NCI-H69 (cell line): ENCODE results near the gene COL6A3.
"Not testable (repeated sequence)": the region's sequence is repeated elsewhere in the genome, so short reads cannot be mapped to it uniquely, and the experiment has no call there.

Source experiments
- DNase-seq: peaks from one replicate; lab custom pipeline; 2025; lab: John Stamatoyannopoulos, UW

The COL6A3 gene

DNA sequence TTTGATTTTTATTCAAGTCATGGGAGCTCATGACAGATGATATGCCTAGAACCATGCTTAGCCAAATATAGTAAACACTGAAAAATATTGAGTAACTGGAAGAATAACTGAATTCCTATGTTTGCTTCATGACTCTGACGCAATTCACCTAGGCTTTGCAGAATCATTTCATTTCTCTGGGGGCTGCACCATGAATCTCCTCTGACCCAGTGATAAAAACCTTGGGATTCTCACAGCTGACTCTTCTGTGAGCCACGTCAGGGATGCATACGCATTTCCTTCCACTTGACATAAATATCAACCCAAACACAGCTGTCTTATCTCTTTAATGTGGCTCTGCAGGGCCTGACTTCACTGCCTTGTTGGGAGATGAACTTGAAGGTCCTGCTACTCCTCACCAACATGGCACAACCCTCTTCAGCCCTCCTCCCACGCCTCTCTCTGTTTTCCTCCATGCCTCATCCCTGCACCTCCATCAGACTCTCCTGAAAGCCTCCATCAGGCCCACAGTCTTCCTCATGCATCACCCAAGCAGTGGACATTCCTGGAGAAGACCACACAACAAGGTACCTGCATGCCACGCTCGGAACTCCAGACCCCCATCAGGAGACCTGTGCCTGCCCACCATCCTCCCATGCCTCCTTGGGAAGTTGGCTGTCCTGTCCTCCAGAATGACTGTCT is 29.8 kb downstream of the COL6A3 start:
- DNase-seq, result no peak

DNA sequence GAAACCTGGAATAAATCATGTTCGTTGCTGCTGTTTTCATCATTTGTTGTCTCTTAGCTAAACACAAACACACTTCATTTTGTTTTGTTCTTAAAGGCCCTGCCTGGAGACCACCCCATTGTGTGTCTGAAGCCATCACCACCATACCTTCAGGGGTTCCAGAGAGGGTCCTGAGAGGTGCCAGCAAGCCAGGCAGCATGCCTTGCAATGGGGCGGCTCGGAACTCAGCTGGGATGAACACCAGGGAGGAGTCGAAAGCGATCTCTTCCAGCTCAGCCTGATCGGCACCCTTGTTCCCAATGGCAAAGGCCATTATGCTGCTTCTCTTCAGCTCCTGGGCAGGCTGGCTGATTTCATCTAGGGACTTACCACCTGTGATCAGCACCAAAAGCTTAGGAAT is 33.2 kb downstream of the COL6A3 start:
- DNase-seq, result no peak

DNA sequence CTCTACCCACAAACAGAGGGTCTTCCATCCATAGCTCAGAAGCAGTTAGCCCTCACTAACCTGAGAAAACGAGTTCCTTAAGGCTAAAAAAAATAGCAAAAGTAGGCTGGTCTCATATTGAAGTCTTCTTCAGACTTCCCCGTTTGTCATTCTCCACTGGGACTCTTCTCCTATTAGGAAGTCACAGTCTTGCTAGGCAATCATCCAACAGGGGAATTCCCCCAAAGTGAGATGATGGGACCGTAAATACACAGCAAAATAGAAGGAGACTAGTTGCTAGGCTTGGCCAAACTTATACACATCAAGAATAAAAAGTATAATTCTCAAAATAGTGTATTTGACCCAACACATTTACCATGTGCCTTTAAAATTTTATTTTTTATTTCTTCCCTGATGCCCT is 34.3 kb downstream of the COL6A3 start:
- DNase-seq, result no peak

DNA sequence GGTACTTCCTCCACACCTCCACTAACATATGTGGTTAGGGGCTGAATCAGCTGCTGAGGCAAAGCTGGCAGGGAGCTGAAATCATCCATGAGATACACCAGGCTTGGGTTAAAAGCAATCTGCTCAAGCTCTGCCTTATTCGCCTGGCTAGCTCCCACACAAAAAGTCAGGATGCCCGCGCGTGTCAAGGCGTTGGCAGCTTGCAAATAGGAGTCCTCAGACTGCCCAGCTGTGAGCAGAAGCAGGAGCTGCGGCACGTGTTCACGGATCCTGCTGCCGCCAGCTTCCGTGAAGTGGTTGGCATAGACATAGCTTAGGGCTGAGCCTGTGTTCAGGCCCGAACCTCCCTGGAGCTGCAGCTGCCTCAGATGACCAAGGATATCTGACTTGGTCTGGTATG is 35.3 kb downstream of the COL6A3 start:
- peak; percentile 6 for DNase-seq

DNA sequence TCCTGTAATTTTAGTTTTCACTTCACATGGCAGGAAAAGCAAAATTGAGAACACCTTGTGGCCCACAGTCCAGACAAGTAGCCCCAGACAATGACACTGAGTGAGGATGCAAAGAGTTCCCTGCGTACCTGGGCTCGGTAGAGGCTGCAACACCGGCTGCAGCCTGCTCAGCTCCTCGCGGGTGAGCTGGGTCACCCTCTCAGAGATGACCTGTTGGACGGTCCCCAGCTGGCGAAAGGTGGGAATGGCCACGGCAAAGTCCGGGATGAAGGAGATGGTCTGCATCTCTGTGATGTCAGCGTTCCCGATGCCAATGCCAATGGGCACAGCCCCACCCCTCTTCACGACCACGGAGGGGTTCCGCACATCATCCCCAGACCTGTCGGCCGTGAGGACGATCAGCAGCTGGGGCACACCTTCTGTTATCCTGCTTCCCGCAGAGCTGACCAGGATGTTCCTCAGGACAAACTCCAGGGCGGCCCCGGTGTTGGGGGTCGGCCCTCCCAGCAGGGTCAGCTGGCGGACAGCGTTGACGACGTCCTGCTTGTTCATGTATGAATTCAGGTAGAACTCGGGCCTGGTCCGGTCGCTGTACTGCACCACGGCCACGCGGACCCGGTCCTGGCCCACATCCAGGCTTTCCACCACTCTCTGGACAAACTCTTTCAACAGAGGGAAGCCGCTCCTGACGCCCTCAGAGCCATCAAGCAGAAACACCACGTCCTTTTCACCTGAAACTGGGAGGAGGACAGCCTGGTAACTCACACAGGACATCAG is 39.5 kb downstream of the COL6A3 start:
- no peak for DNase-seq

DNA sequence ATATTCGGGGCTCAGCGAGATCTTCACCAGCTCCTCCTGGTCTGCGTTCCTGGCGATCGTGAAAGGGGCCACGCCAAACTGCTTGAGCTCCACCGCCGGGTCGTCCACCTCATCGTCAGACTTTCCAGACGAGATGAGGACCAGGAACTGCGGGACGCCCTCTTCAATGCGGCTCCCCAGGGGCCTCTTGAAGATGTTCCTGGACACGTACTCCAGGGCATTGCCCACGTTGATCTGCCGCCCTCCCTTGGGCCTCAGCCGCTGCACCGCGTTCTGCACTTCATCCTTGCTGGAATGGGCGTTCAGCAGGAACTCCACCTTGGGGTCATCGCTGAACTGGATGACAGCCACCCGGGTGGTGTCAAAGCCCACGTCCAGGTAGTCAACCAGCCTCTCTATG is 42.1 kb downstream of the COL6A3 start:
- DNase-seq, result no peak

DNA sequence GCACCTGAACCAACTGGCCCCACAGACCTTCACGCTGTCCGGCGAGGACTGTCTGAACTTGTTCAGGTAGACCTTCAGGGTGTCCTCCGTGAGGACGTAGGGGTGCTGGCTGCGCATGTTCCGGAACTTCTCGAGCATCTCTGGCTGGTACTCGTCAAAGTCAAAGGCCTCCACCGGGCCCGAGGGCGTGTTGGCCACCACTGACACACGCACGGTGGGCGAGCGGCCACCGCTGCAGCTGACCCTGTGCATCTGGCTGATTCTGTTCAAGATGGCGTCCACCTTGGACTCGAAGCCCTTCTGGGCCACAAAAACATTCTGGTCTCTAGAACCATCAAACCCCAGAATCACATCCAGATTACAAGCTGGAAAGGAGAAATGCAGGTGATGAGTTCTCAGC is 48.3 kb downstream of the COL6A3 start:
- no peak for DNase-seq

DNA sequence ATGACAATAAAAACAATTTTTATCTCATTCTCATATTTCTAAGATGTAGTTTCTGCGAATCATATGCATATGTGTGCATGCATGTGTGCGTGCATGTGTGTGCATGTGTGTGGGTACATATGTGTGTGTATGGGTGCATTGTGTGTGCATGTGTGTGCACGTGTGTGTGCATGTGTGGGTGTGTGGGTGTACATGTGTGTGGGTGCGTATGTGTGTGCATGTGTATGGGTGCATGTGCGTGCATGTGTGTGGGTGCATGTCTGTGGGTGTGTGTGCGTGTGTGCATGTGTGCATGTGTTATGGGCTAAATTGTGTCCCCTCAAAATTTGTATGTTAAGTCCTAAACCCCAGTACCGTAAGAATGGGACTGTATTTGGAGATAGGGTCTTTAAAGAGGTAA is 49.3 kb downstream of the COL6A3 start:
- DNase-seq, result no peak

DNA sequence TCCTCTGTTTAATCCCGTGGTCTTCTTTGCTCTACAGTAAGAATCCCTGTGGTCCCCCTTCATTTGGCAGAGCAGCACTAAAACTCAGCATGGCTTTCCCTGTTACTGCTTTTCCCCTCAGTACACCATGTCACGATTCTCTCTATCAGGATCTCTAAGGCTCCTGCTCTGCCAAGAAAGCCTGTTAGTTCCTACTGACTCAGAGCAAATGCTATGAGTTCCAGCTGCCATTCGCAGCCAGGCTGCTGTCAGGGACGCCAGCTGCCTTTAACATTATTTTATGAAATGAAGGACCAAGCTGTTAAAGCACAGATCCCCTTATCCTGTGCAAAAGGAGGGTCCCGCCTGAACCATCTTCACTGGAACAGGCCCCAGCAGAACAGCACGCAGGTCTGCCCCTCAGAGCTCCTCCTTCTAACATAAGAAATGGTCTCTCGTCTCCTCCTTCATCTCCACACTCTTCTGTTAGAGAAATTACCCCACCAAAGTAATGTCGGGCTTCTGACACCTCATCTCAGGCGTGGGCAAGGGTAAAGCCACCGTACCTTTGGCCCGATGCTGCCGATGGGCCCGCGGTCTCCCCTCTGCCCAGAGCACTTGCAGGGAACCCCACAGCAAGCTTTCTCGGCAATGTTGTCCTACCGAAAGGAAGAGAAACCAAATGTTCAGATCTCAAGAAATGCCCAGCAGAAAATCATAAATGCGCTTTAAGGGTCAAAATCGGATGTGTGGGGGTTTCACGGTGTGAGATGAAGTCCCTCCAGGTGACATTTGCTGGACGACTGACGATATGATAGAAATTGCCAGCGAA is 52.6 kb downstream of the COL6A3 start:
- no peak for DNase-seq

DNA sequence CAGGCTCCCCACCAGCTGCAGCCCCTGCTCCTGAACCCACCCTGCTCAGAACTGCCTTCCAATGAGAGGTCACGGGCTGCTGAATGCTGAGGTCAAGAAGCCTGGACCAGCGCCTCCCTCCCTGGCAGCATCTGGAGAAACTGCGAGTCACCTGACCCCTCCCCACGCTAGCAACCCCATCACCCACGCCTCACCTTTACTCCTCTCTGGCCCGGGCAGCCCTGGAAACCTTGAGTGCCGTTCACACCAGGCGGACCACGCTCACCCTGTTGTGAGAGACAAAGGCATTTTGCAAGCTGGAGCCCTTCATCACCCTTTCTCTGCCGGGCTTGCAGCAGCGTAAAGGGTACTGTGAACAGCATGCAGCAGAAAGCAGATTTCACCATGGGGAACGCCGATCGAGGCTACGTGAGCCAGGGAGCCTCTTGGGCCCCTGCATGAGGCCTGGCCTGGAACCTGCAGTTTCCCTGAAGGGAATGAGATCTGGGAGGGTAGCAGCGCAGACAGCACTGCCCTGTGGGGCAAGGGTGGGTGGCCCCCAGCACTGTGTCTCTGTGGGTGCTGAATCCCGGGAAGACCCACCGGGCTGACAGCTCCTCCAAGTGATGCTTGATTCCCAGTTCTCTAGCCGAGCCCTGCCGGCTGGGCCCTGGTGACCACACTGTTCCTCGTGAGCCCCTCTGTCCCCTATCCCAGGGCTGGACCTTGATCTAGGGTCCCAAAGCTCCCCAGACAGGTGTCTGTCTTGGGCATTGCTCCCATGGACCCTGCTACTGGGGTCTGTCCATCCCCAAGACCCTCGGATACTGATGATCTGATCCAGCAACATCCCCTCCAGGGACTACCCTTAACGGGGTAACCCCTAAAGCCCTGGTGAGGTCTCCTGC is 53.8 kb downstream of the COL6A3 start:
- DNase-seq, result no peak

DNA sequence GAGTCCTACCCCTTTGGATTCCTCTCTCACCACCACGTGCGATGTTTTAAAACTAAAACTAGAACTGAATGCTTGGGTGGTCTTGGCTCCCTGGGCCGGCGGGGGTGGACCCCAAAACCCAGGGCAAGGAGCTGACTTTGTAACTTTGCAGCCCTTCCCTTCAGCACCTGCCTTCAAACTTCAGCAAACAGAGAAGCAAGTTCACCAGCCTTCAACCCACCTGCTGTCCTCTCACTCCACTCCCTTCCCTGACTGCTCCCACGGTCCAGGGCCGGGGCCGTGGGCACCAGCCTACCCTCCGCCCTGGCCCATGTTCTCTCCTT is 54.5 kb downstream of the COL6A3 start:
- no peak for DNase-seq

DNA sequence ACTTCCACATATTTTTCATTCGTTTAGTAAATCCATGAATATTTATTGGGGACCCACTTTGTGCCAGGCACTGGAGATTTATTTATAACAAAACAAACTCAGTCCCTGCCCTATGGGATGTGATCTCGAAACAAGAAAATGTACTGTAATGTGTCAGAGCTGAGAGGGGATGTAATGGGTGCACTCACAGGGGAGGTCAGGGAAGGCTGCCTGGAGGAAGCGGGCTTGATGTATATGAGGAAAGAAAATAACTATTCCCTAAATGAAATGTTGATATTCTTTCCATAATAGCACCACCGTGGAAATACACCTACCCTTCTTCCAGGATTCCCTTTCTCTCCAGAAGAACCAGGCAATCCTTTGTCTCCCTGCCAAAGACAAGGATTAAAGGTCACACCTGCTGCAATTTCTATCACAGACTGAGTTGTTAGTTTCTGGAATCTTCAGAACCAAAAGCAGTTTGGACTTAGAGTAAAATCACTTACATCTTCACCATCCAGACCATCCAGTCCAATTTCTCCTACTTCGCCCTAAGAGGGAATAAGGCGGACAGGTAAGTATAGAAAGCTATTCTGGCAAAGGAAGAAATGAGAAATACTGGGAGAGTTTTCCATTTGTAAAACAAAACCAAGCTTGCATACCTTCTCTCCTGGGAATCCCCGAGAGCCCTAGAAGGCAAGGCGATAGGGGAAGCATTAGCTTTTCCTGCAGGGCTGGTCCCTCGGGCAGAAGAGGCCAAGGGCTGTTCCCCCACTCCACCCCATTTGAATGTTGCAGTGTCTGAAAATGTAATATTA is 55.0 kb downstream of the COL6A3 start:
- no peak for DNase-seq

DNA sequence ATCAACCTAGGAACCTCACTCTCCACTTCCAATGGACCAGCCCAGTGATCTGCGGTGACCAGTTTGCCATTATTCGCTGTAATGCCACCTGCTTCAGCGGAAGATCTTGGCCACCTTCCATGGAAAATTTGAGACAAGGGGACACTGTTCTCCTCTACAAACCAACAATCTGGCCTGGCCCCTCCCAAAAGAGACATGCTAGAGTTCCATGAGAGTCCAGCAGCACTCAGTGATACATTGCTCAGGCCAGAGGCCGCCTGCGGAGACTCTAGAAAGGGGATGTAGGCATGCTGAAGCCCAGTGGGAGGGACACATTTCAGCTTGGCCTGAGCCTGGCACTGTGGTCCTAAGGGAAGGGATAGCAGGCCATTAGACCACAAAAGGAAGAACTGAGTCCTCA is 58.3 kb downstream of the COL6A3 start:
- no peak for DNase-seq

DNA sequence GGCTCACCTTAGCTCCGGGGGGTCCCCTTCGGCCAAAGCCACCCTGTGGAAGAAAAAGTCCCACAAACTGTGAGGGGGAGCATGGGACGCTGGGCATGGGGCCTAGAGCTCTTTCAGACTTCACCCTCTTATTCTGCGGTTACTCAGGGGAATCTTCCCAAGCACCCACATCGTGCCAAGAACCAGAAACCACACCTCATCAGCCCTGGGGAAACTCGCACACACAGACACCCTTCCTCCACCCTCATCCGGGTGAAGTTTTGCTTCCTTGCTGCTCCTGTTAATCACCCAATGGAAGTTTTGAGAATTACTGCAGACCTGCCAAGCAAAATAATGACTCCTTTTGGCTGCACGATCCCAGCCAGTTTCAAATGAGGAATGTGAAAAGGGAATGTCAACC is 59.1 kb downstream of the COL6A3 start:
- DNase-seq, result no peak

DNA sequence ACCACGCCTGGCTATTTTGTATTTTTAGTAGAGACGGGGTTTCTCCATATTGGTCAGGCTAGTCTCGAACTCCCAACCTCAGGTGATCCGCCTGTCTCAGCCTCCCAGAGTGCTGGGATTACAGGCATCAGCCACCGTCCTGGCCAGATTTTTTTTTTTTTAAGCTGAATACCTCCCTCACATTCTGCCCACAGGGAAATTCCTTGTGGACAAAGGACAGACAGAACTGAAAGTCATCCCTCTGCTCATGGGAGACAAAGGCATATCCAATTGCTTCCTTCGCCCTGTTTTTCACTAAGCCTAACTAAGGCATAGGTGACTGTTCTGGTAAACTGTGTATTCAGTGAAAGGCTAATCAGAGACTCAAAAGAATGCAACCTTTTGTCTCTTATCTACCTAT is 59.8 kb downstream of the COL6A3 start:
- DNase-seq, result not testable (repeated sequence)

DNA sequence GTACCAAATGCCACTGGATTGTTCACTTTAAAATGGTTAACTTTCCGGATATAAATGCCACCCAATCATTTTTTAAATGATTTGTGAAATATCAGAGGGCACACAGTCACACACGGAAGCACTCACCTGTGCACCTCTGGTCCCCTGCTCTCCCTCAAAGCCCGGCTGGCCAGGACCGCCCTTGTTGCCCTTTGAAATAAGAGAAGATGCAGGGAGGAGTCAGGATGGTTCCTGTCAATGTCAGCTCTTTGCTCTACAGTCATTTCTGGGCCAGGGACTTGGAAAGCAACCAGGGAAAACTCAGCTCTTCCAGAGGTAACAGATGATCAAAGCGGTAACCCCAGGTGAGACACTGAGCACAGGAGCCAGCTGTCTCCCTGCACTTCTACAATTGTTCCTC is 60.7 kb downstream of the COL6A3 start:
- no peak for DNase-seq

DNA sequence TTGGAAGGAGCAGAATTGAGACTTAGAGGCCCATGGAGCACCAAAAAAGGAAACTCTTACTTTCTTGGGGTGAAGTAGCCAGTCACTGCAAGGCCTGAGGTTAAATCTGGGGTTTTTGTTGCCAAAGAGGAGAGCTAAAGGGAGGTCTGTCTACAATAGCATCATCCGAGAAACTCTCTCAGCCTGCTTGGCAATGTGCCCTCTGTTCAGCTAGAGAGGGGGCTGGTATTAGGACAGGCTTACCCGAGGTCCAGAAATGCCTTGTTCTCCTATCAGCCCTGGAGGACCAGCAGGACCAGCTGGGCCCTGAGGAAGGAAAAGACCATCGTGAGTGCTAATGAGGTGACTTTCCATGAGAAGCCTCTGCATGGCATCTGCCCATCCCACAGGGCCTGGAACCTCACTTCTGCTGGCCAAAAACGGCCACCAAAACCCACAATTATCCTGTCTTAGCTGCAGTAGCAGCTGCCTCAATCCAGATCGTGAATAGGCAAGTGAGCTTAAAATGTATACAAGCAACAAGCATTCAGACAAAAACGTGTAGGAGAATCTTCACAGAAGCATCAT is 61.6 kb downstream of the COL6A3 start:
- no peak for DNase-seq

DNA sequence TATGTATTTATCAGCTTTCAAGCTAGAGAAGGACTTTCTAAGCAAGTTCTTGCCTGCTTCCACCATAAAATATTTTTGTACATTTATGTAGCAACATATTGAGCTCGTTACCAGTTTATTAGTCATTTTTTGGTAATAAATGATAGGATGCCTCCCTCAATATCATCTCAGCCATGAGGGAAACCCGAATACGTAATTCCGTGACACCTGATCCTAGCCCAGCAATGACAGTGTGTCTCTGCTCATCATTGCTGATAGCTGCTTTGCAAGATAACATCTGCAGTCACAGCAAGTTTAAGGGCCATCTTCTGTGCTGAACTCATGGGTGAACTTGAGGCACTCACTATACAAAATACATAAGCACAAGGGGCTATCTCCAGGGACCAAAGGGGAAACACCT is 62.2 kb downstream of the COL6A3 start:
- DNase-seq, result no peak

DNA sequence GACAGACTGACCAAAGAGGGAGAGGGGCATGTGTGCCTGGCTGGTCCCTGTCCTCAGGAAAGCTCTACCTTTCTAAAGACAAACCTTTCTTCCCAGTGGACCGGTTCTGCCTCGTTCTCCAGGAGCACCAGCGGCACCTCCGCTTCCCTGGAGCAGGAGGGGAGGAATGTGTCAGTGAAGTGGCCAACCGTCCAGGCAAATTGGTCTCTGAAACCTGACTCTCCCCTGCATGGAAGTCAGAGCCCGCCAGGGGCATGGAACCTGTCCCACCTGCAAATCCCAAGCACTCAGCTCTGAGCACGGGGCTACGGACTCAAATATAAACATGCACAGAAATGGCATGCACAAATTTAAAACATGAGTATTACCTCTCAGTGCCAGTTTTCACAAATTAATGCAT is 62.9 kb downstream of the COL6A3 start:
- DNase-seq, result no peak

DNA sequence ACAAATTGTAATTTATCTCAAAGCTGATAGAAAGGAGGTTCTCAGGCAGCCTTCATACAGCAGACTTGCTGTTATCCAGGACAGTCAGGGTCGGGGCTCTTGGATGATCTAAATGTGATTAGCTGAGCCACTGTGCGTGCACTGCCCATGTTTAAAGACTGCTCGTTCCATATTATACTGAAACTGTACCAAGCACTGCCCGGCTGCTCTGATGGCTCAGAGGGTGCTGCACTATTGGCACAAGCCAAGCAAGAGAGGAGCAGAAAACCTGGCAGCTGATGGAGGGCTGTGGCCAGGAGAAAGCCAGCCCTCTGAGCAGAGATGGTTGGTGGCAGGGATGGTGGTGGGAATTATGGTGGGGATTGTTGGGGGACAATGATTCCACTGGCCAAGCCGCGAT is 63.4 kb downstream of the COL6A3 start:
- no peak for DNase-seq

DNA sequence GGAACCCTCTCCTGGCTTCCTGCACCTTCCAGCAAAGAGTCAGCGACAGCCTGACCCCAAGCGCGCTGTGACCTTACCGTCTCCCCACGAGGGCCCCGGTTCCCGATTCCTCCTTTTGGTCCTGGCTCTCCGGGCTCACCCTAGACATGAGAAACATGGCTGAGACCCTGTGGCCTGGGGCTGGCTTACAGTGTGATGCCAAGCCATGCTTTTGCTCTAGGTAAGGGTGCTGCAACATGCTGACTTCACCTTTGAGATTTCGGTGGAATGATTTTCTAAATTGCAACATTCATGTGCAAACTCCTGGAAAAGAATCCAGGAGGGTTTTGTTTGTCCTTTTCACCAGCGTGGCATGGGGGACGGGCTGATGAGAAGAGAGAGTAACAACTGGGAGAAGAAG is 63.9 kb downstream of the COL6A3 start:
- no peak for DNase-seq
